GM18868 (cell line): Measurements from ENCODE around the gene EIF2B4.

Experiments used
- ATAC-seq: cut with Tn5 transposase; IDR thresholded peaks from one replicate; pipeline ENCODE4 v1.9.1; 2021; ENCODE audit warnings: mild to moderate bottlenecking, moderate library complexity; ENCODE audit not compliant: unreplicated experiment

The EIF2B4 gene

DNA sequence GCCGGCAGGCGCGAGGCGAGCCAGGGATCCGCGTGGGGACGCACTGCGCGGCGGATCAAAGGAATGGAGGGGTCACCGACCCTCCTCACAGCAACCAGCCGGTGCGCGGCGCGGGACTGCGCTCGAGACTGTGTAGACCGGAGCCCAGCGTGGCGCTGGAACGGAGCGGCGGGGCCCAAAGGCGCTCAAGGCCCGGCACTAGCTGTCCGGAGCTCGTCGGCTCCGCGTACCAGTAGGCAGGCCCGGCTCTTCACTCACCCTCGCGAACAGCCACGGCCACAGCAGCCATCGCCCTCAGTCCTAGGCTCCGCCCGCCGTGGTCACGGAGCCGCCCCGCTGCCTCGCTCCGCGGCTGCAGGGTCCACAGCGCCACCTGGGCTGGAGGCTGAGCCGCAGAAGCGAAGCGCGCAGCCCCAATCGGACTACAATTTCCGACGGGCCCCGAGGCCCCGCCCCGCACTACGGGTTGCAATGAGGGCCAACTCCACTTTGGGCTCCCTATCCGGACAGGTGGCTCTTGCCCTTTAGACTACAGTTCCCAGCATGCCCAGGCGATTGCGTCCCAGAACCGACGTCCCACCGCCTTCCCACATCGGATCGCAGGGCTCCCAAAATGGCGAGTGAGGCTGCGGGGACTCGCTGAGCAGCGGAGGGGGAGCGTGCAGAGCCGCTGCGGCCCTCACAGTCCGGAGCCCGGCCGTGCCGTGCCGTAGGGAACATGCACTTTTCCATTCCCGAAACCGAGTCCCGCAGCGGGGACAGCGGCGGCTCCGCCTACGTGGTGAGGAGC lies at the start of gene EIF2B4, which contains the start of gene SNX17:
Gene EIF2B4 (minus strand): TSS at position 313 of the 790 bp plus-strand sequence. CDS start 24 bp downstream, at position 289.
Gene SNX17 (plus strand): TSS at position 591 of the 790 bp plus-strand sequence. CDS start 128 bp downstream, at position 719.
- ATAC-seq = peak; percentile 89

DNA sequence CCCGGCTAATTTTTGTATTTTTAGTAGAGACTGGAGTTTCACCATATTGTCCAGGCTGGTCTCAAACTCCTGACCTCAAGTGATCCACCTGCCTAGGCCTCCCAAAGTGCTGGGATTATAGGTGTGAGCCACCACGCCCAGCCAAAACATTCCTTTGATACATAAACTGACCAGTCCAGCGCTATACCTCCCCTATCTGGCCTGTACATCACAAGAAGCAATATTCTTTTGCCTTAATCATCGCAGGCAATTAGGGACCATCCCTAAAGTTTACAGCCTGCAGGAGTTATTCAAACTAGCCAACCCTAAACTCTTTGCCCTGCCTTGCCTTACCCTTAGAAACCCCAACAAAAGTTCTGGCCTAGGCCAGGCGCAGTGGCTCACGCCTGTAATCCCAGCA lies 46.0 kb upstream of the EIF2B4 start:
- ATAC-seq = no peak

DNA sequence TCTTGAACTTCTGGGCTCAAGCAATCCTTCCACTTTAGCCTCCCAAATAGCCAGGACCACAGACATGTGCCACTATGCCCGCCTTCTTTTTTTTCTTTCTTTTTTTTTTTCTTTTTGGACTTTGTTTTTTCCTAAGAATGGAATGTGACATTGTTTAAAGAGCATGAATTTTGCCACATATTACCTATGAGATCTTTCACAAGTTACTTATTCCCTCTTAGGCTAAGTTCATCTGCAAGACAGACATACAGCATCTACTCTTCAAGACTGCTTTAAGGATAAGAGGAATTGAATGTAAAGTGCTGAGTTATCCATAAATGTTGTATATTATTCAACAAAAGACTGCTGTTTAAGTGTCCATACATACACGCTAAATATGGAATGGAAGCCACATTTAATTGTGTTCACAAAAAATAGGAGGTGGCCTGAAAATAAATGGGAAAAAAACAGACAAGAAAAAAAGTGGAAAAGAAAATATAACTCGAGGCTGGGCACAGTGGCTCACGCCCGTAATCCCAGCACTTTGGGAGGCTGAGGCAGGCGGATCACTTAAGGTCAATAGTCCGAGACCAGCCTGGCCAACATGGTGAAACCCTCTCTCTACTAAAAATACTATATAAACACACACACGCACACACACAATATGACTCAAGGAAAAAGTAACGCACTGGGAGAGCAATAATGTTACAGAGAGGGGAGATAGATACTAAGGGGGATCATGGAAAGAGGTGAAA lies 42.4 kb upstream of the EIF2B4 start:
- ATAC-seq = no peak

DNA sequence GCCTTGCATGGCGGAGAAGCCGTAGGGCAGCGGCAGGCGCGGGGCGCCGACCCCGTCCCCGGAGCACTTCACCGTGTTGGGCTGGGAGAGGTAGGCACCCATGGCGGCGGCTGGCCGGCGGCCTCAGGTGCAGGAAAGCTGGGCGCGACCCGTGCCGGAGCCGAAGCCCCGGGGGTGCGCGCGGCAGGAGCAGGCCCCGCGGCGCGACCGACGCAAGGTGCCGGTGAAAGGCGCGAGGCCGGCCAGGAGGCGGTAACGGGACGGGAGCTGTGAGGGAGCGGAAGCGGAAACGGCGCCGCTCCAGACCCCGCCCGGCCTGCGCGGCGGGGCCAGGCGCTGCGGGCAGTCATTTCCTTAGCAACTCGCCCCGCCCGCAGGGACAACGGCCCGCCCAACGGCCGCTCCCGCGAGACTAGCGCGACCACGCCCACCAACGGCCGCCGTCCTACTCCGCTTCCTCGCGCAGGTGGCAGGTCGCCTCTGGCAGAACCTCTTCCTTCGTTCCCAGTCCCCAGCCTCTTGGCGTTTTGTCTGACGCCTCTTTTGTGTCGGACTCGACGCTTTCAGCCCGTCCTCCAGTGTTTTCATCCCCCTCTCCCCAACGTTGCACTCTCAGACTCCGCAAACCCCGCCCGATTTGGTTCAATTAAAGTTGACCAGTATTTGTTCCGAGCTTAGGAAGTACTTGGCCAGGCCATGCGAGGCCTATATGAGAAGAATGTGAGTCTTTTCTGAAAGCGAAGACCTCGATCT lies 39.4 kb upstream of the EIF2B4 start, which contains the start of gene PPM1G:
Gene PPM1G (minus strand): TSS at position 271 of the 753 bp plus-strand sequence. CDS start 169 bp downstream, at position 102.
- peak; percentile 96 for ATAC-seq

DNA sequence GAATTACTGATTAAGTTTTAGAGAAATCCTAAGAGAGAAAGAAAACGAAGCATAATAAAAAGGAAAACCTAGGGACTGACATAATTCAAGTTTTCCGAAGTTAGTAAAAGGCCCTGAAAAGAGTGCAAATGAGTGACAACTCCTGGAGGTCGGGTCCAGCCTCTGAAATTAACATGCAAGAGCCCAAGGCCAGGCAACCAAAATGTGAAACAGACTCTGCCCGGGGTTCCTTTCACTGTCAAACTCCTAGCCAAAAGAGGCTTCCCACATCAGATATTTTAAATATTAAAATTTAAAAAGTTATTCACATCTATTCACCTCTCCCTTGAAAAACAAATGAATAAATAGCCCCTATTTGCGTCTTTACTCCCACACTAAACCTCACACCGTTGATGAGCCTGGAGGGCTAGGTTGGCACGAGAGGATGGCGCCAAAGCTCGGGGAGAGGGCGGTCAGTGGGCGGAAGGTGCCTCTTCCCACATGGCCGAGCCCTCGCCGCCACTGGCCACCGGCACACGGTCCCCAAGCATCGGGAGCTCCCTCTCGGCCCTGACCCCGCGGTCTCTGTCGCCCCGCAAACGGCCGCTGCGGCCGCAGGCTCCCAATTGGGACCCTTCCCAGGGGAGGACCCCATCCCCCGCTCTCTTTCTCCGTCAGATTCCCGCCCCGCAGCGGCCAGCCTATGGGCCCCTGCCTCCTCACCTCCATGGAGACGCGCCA lies 38.6 kb upstream of the EIF2B4 start:
- peak; percentile 13 for ATAC-seq

DNA sequence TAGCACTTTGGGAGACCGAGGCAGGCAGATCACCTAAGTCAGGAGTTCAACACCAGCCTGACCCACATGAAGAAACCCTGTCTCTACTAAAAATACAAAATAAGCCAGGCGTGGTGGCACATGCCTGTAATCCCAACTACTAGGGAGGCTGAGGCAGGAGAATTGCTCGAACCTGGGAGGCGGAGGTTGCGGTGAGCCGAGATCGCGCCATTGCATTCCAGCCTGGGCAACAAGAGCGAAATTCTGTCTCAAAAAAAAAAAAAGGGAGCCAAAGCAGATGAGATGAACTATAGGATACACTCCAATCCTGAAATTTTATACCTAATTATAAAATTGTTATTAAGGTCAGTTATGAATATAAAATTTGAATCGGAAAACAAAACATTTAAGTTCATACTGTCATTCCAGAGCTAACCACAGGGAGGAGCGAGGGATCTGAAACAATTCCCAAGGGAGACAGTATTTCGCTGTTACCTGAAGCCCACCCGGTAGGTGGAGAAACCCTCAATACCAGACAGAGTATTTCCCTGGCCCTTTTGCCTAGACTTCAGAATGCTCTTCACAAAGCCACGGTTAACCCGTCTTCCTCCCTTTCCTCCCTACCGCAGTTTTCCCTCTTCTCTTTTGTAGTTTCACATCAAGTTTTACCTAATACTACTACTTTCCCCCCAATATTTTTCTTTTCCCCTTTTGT lies 37.8 kb upstream of the EIF2B4 start:
- no peak for ATAC-seq

DNA sequence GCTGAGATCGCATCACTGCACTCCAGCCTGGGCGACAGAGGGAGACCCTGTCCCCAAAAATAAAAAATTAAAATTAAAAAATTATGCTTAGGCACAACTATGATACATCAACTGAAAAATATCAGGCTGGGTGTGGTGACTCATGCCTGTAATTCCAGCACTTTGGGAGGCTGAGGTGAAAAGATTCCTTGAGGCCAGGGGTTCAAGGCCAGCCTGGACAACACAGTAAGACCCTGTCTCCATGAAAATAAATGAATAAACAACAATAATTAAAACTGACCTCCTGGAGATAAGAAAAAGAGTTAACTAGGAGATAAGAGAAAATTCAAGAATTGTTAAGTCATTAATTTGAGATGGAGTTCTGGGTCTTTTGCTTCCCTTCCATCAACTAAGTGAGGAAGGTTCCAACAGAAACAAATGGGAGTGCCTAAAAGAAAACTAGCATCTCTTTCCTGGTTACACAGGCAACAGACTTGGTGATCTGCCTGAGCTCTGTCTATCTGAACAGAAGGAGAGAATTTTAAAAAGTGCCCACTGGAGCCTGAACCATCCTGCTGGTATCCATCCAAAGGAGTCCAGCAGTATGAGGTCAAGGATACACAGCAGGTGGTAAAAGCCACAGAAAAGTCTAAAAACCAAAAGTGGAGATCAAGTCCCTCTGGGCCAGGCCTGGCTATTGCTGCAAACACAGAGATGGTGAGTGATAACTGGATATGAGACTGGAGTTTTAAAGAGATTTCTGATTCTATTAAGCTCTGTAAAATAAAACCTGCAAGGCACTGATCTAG lies 30.4 kb upstream of the EIF2B4 start:
- no peak for ATAC-seq

DNA sequence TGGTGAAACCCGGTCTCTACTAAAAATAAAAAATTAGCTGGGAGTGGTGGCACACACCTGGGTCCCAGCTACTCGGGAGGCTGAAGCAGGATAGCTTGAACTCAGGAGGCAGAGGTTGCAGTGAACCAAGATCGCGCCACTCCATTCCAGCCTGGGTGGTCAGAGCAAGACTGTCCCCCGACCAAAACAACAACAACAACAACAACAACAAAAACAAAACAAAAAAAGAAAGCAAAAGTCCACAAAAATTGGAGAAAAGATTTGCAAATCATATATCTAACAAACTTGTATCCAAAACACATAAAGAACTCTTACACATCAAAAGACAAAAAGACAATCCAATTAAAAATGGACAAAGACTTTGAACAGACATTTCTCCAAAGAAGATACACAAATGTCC lies 28.8 kb upstream of the EIF2B4 start:
- ATAC-seq = no peak

DNA sequence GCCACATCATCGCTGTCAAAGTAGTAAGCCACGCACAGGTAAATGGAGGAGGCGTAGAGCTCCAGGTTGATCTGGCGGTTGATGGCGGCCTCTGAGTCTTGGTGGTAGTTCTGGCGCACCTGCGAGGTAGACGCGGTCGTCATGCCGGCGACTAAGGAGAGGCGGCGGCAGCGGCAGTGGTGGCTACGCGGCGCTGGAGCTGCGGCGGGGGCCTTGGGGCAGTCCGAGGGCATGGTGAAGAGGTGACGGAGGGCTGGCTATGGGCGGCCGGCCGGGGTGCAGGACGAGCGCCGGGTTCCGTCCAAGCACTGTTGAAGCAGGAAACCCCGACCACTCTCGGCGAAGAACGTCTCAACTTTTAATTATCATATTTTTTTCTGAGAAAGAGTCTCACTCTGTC lies 23.1 kb upstream of the EIF2B4 start:
- ATAC-seq = no peak

DNA sequence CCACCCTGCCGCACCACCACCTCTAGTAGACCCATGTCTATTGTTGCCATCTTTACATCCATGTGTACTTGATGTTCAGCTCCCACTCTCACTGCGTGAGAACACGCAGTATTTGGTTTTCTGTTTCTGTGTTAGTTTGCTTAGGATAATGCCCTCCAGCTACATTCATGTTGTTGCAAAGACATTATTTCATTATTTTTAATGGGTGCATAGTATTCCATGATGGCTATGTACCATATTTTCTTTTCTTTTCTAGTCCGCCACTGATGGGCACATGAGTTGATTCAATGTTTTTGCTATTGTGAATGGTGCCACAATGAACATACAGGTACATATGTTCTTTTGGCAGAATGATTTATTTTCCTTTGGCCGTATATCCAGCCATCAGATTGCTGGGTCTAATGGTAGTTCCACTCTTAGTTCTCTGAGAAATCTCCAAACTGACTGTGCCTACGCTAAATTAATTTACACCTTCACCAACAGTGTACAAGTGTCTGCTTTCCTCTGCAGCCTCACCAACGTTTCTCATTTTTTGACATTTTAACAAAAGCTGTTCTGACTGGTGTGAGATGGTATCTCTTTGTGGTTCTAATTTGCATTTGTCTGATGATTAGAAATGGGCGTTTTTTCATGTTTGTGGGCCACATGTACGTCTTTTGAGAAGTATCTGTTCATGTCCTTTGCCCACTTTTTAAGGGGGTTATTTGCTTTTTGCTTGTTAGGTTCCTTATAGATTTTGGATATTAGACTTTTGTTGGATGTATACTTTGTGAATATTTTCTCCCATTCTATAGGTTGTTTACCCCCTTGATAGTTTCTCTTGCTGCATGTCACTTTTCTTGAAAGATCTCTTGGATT lies 20.9 kb upstream of the EIF2B4 start:
- no peak for ATAC-seq

DNA sequence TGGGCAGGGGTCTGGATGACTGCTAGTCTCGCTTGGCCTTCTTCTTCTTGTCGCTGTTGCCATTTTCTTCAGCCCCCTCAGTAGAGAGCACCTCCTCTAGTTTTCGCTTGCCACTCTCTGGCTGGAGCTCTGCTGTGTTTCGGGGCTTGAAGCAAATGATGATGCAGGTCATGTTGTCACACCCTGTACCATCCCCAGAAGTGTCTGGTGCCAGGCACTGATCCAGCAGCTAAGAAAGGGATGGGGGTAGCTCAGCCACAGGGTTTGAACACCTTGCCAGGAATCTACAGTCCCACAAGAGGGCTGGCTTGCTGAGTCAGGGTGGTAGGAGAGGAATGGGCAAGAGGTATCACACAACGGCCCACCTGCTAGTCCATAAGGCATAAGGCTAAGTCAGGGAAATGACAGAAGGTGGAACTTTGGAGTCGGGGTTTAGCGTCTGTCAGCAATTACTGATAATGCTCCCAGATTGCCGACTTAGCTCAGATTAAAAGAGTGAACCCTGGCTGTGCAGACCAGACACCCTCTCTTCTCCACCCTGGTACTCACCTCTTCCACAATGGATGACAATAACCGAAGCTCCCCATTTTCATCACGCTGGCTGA lies 11.5 kb upstream of the EIF2B4 start:
- ATAC-seq = no peak

DNA sequence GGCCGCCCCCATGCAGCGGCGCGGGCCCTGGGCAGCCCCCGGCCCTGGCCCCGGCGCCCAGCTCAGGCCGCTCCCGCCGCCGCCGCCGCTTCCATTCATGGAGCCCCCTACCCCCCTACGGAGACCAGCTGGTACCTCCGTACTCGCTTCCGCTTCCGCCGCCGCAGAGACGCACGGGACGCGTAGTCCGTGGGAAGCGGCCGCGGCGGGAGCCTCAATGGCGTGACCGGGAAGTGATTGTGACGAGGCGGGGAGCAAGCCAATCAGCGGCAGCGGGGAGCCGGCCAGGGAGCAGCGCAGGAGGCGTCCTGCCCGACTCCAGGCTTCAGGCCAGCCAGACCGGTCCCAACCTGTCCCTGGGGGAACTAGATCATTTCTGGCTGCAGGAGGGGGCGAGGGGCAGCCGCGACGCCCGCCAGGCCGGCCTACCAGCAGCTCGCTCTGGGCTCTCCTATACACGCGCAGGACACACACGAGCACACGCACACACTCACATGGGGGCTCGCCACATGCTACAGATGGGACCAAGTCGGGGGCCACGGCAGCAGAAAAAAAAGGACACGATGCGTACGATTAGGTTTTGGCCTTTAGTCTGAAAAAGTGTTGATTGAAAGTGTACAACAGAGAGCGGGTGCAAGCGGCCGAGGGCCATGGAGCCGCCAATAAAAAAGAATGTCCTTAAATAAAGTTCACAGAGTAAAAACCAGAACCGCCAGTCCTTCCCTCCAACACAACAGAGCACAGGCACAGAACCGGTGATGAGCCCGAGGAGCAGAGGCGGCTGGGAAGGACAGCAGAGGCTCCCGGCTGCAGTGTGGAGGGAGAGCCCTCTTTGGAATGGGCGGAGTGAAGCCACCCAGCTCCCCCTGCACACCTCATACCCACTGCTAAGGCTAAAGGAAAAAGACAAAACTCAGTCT lies 10.7 kb upstream of the EIF2B4 start, which contains the start of gene ZNF513:
Gene ZNF513 (minus strand): TSS at position 109 of the 920 bp plus-strand sequence. CDS start 208 bp downstream, outside the sequence.
- peak; percentile 84 for ATAC-seq

DNA sequence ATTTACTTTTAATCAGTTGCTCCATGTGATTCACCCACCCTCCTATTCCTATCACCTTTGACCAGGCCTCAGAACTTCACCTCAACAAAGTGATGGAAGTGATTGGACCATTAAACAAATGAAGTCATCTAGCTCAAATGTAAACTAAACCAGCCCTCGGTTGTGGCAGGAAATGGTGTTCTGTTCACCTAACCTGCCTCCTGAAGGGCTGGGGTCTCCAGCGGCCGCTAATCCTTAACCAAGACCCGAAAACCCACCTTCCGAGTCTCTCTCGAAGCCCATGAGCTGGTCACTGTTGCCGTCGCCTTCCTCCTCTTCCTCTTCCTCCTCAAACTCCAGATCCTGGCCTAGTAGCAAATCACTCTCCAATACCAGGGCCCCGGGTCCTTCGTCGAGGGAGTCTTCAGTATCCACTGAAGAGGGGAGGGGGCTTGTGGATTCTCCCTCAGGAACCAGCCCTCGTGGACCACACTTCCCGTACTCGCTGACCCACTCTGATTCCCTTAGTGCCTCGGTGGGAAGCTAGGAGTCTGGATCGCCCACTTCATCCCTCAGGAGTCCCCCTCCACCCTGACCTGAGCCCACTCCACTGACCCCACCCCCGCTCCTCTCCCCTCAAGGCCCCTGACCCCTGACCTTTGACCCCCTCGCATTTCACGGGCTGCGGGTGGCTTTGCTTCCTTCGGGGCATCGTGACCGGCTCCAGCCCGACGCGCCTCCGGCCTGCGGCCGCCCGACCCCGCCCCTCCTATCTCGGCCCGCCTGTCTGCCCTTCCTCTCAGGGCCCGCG lies 9.9 kb upstream of the EIF2B4 start:
- no peak for ATAC-seq

DNA sequence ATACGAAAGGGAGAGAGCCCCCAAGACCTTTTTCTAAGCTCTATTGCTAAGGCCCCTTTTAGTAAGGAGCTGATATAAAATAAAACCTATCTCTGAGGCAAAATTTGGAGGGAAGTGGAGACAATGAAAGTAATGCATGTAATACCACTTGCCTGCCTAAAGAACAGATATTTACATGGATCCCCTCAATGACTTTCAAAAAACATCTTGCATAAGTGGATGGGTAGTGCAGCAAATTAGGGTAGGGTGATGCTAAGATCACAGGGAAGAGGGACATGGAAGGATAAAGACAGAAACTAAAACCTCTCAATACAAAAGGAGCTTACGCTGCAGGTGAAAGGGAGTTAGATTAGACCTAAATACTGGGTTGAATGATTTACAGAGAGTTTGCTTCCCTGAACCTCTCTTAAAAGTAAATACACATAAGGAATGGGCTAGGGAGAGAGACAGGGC lies 9.3 kb upstream of the EIF2B4 start:
- no peak for ATAC-seq

DNA sequence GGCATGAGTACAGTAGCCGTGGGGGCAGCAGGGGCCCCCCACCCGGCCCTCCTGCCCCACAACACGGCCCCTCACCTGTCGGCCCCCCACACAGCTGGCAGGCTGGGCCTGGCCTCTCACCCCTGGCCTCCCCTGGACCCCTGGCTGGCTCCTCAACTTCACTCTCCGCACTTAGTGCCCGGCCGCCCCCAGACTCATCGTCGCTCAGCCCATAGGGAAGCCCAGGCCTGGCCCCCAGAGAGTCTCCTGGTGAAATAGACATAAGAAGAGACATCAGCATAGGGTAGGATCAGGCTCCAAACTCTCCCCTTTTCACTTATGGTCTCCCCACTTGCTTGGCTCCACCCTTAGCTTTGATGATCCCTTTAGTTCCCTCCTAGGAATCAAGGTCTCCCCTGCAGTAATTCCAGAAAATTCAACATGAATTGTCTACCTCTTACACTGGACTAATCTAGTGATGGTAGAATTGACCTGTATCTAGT lies 8.7 kb upstream of the EIF2B4 start:
- ATAC-seq = no peak
